Vagina (tissue), 2 donors: ENCODE data around the gene DNLZ. TPM values are rescaled to one million over a fixed set of nuclear protein-coding genes. Genes with fewer than 3 reads are reported as not detected.

Experiments used
- DNase-seq, 2 donors: peaks; one replicate each; pipeline ENCODE4 v3.0.0-alpha.2; 2017; ENCODE audit errors: extremely low spot score in 2 of 2
- H3K27ac ChIP-seq: fragments of 200-600 bp; sonication (generic); one replicate; pipeline ENCODE4 v1.5.1; 2019
- H3K27me3 ChIP-seq: fragments of 200-600 bp; sonication (generic); one replicate; pipeline ENCODE4 v1.5.1; 2019
- H3K36me3 ChIP-seq, 2 donors: fragments of 200-600 bp; sonication (generic); one replicate each; pipeline ENCODE4 v1.5.1; 2017 to 2019
- H3K4me1 ChIP-seq: fragments of 200-600 bp; sonication (generic); one replicate; pipeline ENCODE4 v1.5.1; 2019
- H3K4me3 ChIP-seq, 2 donors: fragments of 200-600 bp; sonication (generic); 1 replicate in 1 of 2; 2 replicates in 1 of 2; pipeline ENCODE4 v1.5.1; 2016 to 2019
- H3K9me3 ChIP-seq: fragments of 200-600 bp; sonication (generic); one replicate; pipeline ENCODE4 v1.5.1; 2019
- POLR2A ChIP-seq, 2 donors: fragments of 450-650 bp; IDR thresholded peaks; one replicate each; pipeline ENCODE4 v1.6.1; 2017; ENCODE audit warnings: antibody characterized with exemption in 2 of 2, mild to moderate bottlenecking in 2 of 2, moderate library complexity in 2 of 2
- POLR2AphosphoS5 ChIP-seq, 2 donors: sonication (generic); formaldehyde crosslinking; IDR thresholded peaks; one replicate each; pipeline ENCODE4 v1.9.0; 2017; ENCODE audit warnings: antibody characterized with exemption in 2 of 2, mild to moderate bottlenecking in 2 of 2, low read depth in 1 of 2; ENCODE audit not compliant: insufficient read depth in 1 of 2
- intact Hi-C: fragments of 100-400 bp; cut with DNase I; formaldehyde crosslinking; loops from one replicate; pipeline ENCODE4 v1.15.1; 2023
- total RNA-seq: library from RNA; depleted of rRNA; stranded (reverse); fragments of >200 nt; gene quantifications from one replicate; pipeline ENCODE4 v1.2.3, GENCODE V29; 2016
- TF ChIP-seq, protein P1 (sequence below), 3 experiments: fragments of 450-650 bp in 2 of 3; fragments of 200-600 bp in 1 of 3; sonication (generic) in 1 of 3; IDR thresholded peaks; one replicate each; pipeline ENCODE4 v1.5.1; 2017 to 2019; ENCODE audit warnings: antibody characterized with exemption in 3 of 3, mild to moderate bottlenecking in 2 of 3, moderate library complexity in 2 of 3

The DNLZ gene
- total RNA-seq, 1 donor from 2014 or later: 25.0 TPM

- H3K27ac ChIP-seq: no peak overlapping the region
- no peak overlapping the region for H3K4me3 ChIP-seq
- H3K36me3 ChIP-seq: no peaks in the 10 kb centered on the region
- no peaks in the 10 kb centered on the region for H3K9me3 ChIP-seq
- H3K27me3 ChIP-seq: no peaks in the 10 kb centered on the region
- DNase-seq: no peak
- intact Hi-C loops: no loop called here
- TF ChIP-seq POLR2AphosphoS5 (IDR thresholded peaks at IDR 0.05; ENCODE audit: insufficient read depth in 1 of 2, low read depth in 1 of 2) (no peak), POLR2A (IDR thresholded peaks at IDR 0.05) (no peak)
- TF ChIP-seq, protein P1, sequence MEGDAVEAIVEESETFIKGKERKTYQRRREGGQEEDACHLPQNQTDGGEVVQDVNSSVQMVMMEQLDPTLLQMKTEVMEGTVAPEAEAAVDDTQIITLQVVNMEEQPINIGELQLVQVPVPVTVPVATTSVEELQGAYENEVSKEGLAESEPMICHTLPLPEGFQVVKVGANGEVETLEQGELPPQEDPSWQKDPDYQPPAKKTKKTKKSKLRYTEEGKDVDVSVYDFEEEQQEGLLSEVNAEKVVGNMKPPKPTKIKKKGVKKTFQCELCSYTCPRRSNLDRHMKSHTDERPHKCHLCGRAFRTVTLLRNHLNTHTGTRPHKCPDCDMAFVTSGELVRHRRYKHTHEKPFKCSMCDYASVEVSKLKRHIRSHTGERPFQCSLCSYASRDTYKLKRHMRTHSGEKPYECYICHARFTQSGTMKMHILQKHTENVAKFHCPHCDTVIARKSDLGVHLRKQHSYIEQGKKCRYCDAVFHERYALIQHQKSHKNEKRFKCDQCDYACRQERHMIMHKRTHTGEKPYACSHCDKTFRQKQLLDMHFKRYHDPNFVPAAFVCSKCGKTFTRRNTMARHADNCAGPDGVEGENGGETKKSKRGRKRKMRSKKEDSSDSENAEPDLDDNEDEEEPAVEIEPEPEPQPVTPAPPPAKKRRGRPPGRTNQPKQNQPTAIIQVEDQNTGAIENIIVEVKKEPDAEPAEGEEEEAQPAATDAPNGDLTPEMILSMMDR (IDR thresholded peaks at IDR 0.05): no peak
- peaks cover 50% of the 10 kb centered on the region for H3K4me1 ChIP-seq
Measured at GRCh38 chr9:136349546-136349945, 14.0 kb downstream of the DNLZ start.

DNA sequence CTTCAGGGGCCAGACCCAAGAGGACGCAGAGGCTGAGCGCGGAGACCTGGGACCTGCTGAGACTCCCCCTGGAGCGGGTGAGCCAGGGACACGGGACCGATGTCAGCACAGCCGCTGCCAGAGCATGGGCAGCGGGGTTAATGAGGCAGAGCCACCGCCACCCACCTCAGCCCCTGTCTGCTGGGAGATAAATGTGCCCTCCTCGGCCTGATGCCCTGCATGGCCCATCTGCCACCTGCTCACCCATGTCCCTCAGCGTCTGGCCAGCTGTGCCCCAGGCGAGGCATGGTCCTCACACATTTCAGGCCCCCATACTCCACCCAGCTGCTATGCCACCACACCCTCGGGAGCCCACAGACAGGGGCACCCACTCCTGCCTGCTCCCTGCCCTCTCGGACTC is 14.9 kb downstream of the DNLZ start:
- TF ChIP-seq POLR2A (IDR thresholded peaks at IDR 0.05) (no peak), POLR2AphosphoS5 (IDR thresholded peaks at IDR 0.05; ENCODE audit: insufficient read depth in 1 of 2, low read depth in 1 of 2) (no peak)
- TF ChIP-seq, protein P1 (IDR thresholded peaks at IDR 0.05): no peak
- H3K9me3 ChIP-seq: no peaks in the 10 kb centered on the region
- intact Hi-C loops: no loop called here
- no peak overlapping the region for H3K4me3 ChIP-seq
- H3K27me3 ChIP-seq: no peaks in the 10 kb centered on the region
- H3K27ac ChIP-seq: no peak overlapping the region
- H3K4me1 ChIP-seq: peaks cover 45% of the 10 kb centered on the region
- no peaks in the 10 kb centered on the region for H3K36me3 ChIP-seq
- DNase-seq: no peak

GRCh38 chr9:136347472-136348256 is 15.9 kb downstream of the DNLZ start:
- H3K4me1 ChIP-seq: peaks cover 40% of the 10 kb centered on the region
- no peak for DNase-seq
- no peak for TF ChIP-seq POLR2A (IDR thresholded peaks at IDR 0.05)
- no peak for TF ChIP-seq POLR2AphosphoS5 (IDR thresholded peaks at IDR 0.05; ENCODE audit: insufficient read depth in 1 of 2, low read depth in 1 of 2)
- TF ChIP-seq, protein P1 (IDR thresholded peaks at IDR 0.05): no peak
- H3K36me3 ChIP-seq: no peaks in the 10 kb centered on the region
- no peak overlapping the region for H3K4me3 ChIP-seq
- intact Hi-C loops: no loop called here
- no peaks in the 10 kb centered on the region for H3K9me3 ChIP-seq
- no peak overlapping the region for H3K27ac ChIP-seq
- no peaks in the 10 kb centered on the region for H3K27me3 ChIP-seq

DNA sequence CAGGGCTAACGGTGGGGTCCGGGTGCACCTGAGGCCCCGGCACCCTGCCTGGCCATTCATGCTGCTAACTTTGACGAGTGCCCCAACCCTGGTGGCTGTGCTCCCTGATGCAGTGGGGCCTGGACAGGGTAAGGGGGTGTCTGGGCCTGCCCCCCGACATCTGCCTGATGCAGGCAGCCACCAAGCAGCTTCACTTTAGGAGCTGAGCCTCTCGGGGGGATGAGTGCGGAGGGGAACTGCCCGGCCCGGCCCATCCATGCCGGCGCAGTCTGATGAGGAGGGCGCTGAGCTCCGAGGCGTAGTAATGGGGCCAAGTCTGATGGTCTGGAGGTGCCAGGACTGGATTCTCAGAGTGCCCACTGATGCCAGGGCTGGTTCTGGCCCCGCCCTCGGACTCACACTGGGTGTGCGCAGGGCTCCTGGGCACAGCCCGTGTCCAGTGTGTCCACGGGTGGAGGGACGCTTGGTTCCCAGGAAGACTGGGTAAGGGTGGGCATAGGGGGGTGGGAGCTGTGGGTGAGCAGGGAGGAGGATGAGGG is 16.5 kb downstream of the DNLZ start:
- DNase-seq: no peak
- Histone ChIP-seq H3K4me1 (peaks cover 43% of the 10 kb centered on the region), H3K27me3 (no peaks in the 10 kb centered on the region), H3K9me3 (no peaks in the 10 kb centered on the region), H3K27ac (no peak overlapping the region), H3K36me3 (no peaks in the 10 kb centered on the region), H3K4me3 (no peak overlapping the region)
- intact Hi-C loops: no loop called here
- TF ChIP-seq, protein P1 (IDR thresholded peaks at IDR 0.05): no peak
- peak in 1 of 2 donors; percentile 1 for TF ChIP-seq POLR2AphosphoS5 (IDR thresholded peaks at IDR 0.05; ENCODE audit: insufficient read depth in 1 of 2, low read depth in 1 of 2)
- TF ChIP-seq POLR2A (IDR thresholded peaks at IDR 0.05): no peak

DNA sequence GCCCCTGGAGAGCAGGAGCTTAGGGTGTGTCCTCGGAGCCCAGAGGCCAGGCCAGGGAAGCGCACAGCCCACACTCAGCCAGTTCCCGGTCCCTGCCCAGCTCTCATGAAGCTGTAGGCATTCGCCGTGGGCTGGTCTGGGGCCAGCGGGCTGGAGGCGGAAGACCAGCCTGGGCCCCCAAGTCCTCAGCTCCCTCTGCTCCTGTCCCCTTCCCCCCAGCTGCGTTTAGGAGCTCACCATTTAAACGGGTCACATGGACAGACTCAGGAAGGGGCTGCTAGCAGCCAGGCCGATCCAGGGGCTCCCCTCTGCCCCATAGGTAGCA is 17.4 kb downstream of the DNLZ start:
- no peaks in the 10 kb centered on the region for H3K9me3 ChIP-seq
- H3K27ac ChIP-seq: peak overlapping the region; percentile 75
- no peak for TF ChIP-seq POLR2A (IDR thresholded peaks at IDR 0.05)
- TF ChIP-seq POLR2AphosphoS5 (IDR thresholded peaks at IDR 0.05; ENCODE audit: insufficient read depth in 1 of 2, low read depth in 1 of 2): no peak
- TF ChIP-seq, protein P1 (IDR thresholded peaks at IDR 0.05): no peak
- H3K4me1 ChIP-seq: peaks cover 45% of the 10 kb centered on the region
- H3K4me3 ChIP-seq: no peak overlapping the region
- no peaks in the 10 kb centered on the region for H3K27me3 ChIP-seq
- no peak for DNase-seq
- intact Hi-C loops: no loop called here
- H3K36me3 ChIP-seq: no peaks in the 10 kb centered on the region
